B cell (primary cell): ENCODE measurements around the gene NHLRC1. TPM values are rescaled to one million over a fixed set of nuclear protein-coding genes. Genes with fewer than 3 reads are reported as not detected.

Experiments used
- ATAC-seq: fragments of 200-7000 bp; cut with Tn5 transposase; one replicate; pipeline ENCODE4 v1.10.0; 2021; ENCODE audit warnings: low read depth, mild to moderate bottlenecking, moderate number of reproducible peaks, moderate library complexity
- CTCF ChIA-PET: fragments of 350-600 bp; sonication (Branson Sonifier 250); formaldehyde crosslinking; loops from one replicate; lab custom pipeline; 2021; ENCODE audit warnings: antibody characterized with exemption, inconsistent platforms; lab: Charles Lee
- POLR2A ChIA-PET: fragments of 350-600 bp; sonication (Branson Sonifier 250); formaldehyde crosslinking; loops from one replicate; lab custom pipeline; 2021; ENCODE audit warnings: antibody characterized with exemption; lab: Charles Lee
- DNase-seq: peaks from one replicate; pipeline ENCODE4 v3.0.0; 2013
- H2AFZ ChIP-seq: 2 replicates; pipeline ENCODE4 v1.6.1; 2012; ENCODE audit warnings: mild to moderate bottlenecking, low read depth, low read length; ENCODE audit not compliant: insufficient read depth, poor library complexity, severe bottlenecking
- H3K27ac ChIP-seq, 2 donors: 1 replicate in 1 of 2; 2 replicates in 1 of 2; pipeline ENCODE4 v1.5.1; 2012 to 2013; ENCODE audit warnings: low read length in 2 of 2, mild to moderate bottlenecking in 2 of 2, moderate library complexity in 1 of 2
- H3K27me3 ChIP-seq, 4 experiments: fragments of 200-600 bp in 1 of 4; sonication (generic) in 1 of 4; replicated peaks in 1 of 4; 1 replicate in 2 of 4; 2 replicates in 2 of 4; pipeline versions ENCODE4 v1.6.1 to v1.7.0; 2013 to 2016; ENCODE audit warnings: low read length in 3 of 4, mild to moderate bottlenecking in 2 of 4, mixed read lengths in 1 of 4, moderate library complexity in 1 of 4; ENCODE audit not compliant: insufficient read depth in 4 of 4, control insufficient read depth in 3 of 4; ENCODE audit errors: control extremely low read depth in 1 of 4
- H3K36me3 ChIP-seq, 2 experiments: replicated peaks in 1 of 2; 1 replicate in 1 of 2; 2 replicates in 1 of 2; pipeline versions ENCODE4 v1.6.1 to v1.7.1; 2013; ENCODE audit warnings: low read length in 1 of 2; ENCODE audit not compliant: insufficient read depth in 2 of 2, control insufficient read depth in 1 of 2; ENCODE audit errors: control extremely low read depth in 1 of 2, extremely low read depth in 1 of 2
- H3K4me1 ChIP-seq, 2 donors: fragments of 200-600 bp in 1 of 2; sonication (generic) in 1 of 2; 1 replicate in 1 of 2; 2 replicates in 1 of 2; pipeline versions ENCODE4 v1.5.1 to v1.6.1; 2013 to 2017; ENCODE audit warnings: low read length in 2 of 2; ENCODE audit not compliant: control insufficient read depth in 2 of 2, insufficient read depth in 2 of 2
- H3K4me2 ChIP-seq: replicated peaks from 2 replicates; pipeline ENCODE3; 2012; ENCODE audit warnings: mild to moderate bottlenecking, low read depth, low read length; ENCODE audit not compliant: poor library complexity, severe bottlenecking
- H3K4me3 ChIP-seq, 5 experiments: fragments of 200-600 bp in 1 of 5; sonication (generic) in 1 of 5; 1 replicate in 3 of 5; 2 replicates in 2 of 5; pipeline versions ENCODE4 v1.5.1 to v1.7.0; 2011 to 2016; ENCODE audit warnings: low read length in 4 of 5, mild to moderate bottlenecking in 4 of 5, low read depth in 2 of 5, control low read depth in 1 of 5, moderate library complexity in 1 of 5; ENCODE audit not compliant: insufficient read depth in 1 of 5; ENCODE audit errors: control extremely low read depth in 1 of 5, extremely low read depth in 1 of 5
- H3K79me2 ChIP-seq: fragments of 200-600 bp; sonication (generic); one replicate; pipeline ENCODE4 v1.6.0; 2016; ENCODE audit warnings: low read length; ENCODE audit not compliant: control insufficient read depth, insufficient read depth
- H3K9ac ChIP-seq: fragments of 200-600 bp; sonication (generic); 2 replicates; pipeline ENCODE4 v1.6.1; 2017; ENCODE audit warnings: mild to moderate bottlenecking, low read length, moderate library complexity
- H3K9me3 ChIP-seq, 3 donors: one replicate each; pipeline versions ENCODE4 v1.6.1 to v1.7.1; 2013; ENCODE audit warnings: low read length in 2 of 3; ENCODE audit not compliant: control insufficient read depth in 2 of 3, insufficient read depth in 1 of 3; ENCODE audit errors: control extremely low read depth in 1 of 3
- H4K20me1 ChIP-seq: 2 replicates; pipeline ENCODE4 v1.6.0; 2012; ENCODE audit warnings: mild to moderate bottlenecking, low read length; ENCODE audit not compliant: insufficient read depth, control insufficient read depth, poor library complexity, severe bottlenecking
- H3K27ac Mint-ChIP-seq: one replicate; pipeline ENCODE4 v1.8.0; 2021; ENCODE audit warnings: mixed read lengths
- H3K27me3 Mint-ChIP-seq: one replicate; pipeline ENCODE4 v1.8.0; 2021; ENCODE audit warnings: mixed read lengths
- H3K4me1 Mint-ChIP-seq: one replicate; pipeline ENCODE4 v1.8.0; 2021; ENCODE audit warnings: mixed read lengths
- H3K4me3 Mint-ChIP-seq: one replicate; pipeline ENCODE4 v1.8.0; 2021; ENCODE audit warnings: mixed read lengths
- H3K9me3 Mint-ChIP-seq: one replicate; pipeline ENCODE4 v1.8.0; 2022; ENCODE audit warnings: mixed read lengths; ENCODE audit not compliant: insufficient read depth
- EZH2 ChIP-seq: IDR thresholded peaks from 2 replicates; pipeline ENCODE4 v1.6.1; 2012; ENCODE audit warnings: borderline replicate concordance, low read depth, mild to moderate bottlenecking, moderate library complexity, low read length; ENCODE audit not compliant: insufficient read depth, poor library complexity, severe bottlenecking
- WGBS: methylation state at CpG from one replicate; pipeline ENCODE4 v1.1.5; 2013; ENCODE audit warnings: missing lambda C conversion rate; ENCODE audit not compliant: insufficient coverage; 5-methylcytosine and 5-hydroxymethylcytosine counted together
- intact Hi-C: fragments of 100-400 bp; cut with micrococcal nuclease; formaldehyde crosslinking; loops from one replicate; pipeline ENCODE4 v1.10.0; 2022
- polyA plus RNA-seq: library from polyadenylated mRNA; depleted of rRNA; stranded (reverse); fragments of >200 nt; gene quantifications from 2 replicates; pipeline ENCODE4 v1.2.3, GENCODE V29; 2012
- total RNA-seq, 2 donors: library from RNA; stranded (reverse); fragments of 120-200 nt in 1 of 2; gene quantifications; 1 replicate in 1 of 2; 2 replicates in 1 of 2; pipeline versions ENCODE4 v1.2.3 to v1.2.4, GENCODE V29; 2013 to 2022
- TF ChIP-seq, protein P1 (sequence below): fragments of 200-600 bp; IDR thresholded peaks from one replicate; pipeline ENCODE4 v1.8.0; 2022; ENCODE audit warnings: antibody characterized with exemption, mild to moderate bottlenecking

The NHLRC1 gene
- total and polyA plus RNA-seq, 2 donors (not counting 1 experiment from before 2014, with no cell fraction given), result 0.31 to 1.0 TPM

DNA sequence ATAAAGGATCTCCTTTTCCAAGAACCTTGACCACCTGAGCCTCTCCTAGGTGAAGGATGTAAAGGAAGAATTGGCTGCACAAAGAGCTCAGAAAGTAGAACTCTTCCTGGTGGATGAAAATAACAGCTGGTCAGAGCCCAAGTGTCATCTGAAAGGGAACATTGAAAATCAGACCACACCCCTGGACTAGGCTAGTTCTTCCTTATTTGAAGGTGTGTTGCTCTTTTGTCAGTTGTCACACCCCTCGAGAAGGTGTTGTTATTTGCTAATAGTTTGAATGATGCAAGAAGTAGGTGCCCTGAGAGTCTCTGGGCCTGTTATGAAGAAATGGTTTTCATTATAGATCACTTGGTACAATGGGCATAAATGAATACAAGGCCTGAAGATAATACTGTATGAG, 31.1 kb downstream of the NHLRC1 start:
- DNase-seq (no peak), ATAC-seq (no peak)
- Mint-ChIP-seq H3K9me3 (peaks cover 5% of the 10 kb centered on the region), H3K27me3 (peaks cover 16% of the 10 kb centered on the region), H3K4me3 (no peak overlapping the region), H3K4me1 (no peaks in the 10 kb centered on the region), H3K27ac (no peak overlapping the region)
- H3K27me3 ChIP-seq, result peaks cover 0 to 2% (median 0%) of the 10 kb centered on the region in 4 experiments
- ChIA-PET POLR2A (no interaction called here), CTCF (no interaction called here)
- intact Hi-C loops, result no loop called here
- H3K9me3 ChIP-seq, result peaks cover 0 to 7% (median 2%) of the 10 kb centered on the region in 3 donors
- no peak overlapping the region for H2AFZ ChIP-seq
- H3K27ac ChIP-seq, result no peak overlapping the region
- TF ChIP-seq, protein P1, sequence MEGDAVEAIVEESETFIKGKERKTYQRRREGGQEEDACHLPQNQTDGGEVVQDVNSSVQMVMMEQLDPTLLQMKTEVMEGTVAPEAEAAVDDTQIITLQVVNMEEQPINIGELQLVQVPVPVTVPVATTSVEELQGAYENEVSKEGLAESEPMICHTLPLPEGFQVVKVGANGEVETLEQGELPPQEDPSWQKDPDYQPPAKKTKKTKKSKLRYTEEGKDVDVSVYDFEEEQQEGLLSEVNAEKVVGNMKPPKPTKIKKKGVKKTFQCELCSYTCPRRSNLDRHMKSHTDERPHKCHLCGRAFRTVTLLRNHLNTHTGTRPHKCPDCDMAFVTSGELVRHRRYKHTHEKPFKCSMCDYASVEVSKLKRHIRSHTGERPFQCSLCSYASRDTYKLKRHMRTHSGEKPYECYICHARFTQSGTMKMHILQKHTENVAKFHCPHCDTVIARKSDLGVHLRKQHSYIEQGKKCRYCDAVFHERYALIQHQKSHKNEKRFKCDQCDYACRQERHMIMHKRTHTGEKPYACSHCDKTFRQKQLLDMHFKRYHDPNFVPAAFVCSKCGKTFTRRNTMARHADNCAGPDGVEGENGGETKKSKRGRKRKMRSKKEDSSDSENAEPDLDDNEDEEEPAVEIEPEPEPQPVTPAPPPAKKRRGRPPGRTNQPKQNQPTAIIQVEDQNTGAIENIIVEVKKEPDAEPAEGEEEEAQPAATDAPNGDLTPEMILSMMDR, result no peak
- no peak for TF ChIP-seq EZH2
- H3K9ac ChIP-seq, result no peak overlapping the region
- no peaks in the 10 kb centered on the region for H3K79me2 ChIP-seq
- WGBS, result no CpG with 5 or more reads among the region's 1 CpG
- no peak overlapping the region for H3K4me3 ChIP-seq
- H4K20me1 ChIP-seq, result no peaks in the 10 kb centered on the region
- H3K4me2 ChIP-seq, result no peak overlapping the region
- no peaks in the 10 kb centered on the region for H3K36me3 ChIP-seq
- no peaks in the 10 kb centered on the region for H3K4me1 ChIP-seq

DNA sequence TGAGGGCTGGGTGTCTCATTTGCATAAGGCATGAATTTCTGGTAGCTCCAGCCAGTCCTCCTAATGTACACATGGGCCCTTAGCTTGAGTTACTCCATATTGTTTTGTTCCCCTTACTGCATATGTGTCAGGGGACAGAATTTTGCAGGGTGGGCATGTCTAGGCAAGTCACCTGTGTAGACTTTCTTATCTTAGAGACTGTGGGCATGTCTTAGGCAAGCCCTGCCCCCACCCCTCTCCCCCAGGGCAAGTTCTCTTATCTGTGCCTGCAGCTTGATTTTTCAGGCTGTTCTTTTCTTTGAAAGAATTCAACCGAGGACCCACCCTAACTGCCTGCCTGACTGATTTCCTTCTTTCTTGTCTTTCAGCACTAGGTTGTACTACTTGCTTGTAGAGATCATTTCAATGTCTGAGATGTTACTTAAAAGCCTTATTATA, 32.1 kb downstream of the NHLRC1 start:
- no peaks in the 10 kb centered on the region for H4K20me1 ChIP-seq
- no peak overlapping the region for H3K4me2 ChIP-seq
- no peaks in the 10 kb centered on the region for H3K4me1 Mint-ChIP-seq
- H3K27ac ChIP-seq, result no peak overlapping the region
- TF ChIP-seq EZH2, result no peak
- TF ChIP-seq, protein P1, result no peak
- no peak for ATAC-seq
- no peak overlapping the region for H3K4me3 Mint-ChIP-seq
- no peak overlapping the region for H3K9ac ChIP-seq
- no peaks in the 10 kb centered on the region for H3K4me1 ChIP-seq
- H3K9me3 Mint-ChIP-seq, result peaks cover 5% of the 10 kb centered on the region
- ChIA-PET POLR2A (no interaction called here), CTCF (no interaction called here)
- H3K9me3 ChIP-seq, result peaks cover 0 to 7% (median 2%) of the 10 kb centered on the region in 3 donors
- no peak overlapping the region for H3K27ac Mint-ChIP-seq
- no peaks in the 10 kb centered on the region for H3K79me2 ChIP-seq
- H3K27me3 ChIP-seq, result peaks cover 0 to 2% (median 0%) of the 10 kb centered on the region in 4 experiments
- DNase-seq, result no peak
- H3K36me3 ChIP-seq, result no peaks in the 10 kb centered on the region
- intact Hi-C loops, result no loop called here
- peaks cover 16% of the 10 kb centered on the region for H3K27me3 Mint-ChIP-seq
- H3K4me3 ChIP-seq, result no peak overlapping the region
- no peak overlapping the region for H2AFZ ChIP-seq
- WGBS, result no CpG with 5 or more reads among the region's 1 CpG
